GM18505 (cell line): ENCODE results near the gene KCTD17.

ENCODE experiments used
- ATAC-seq: cut with Tn5 transposase; IDR thresholded peaks from one replicate; pipeline ENCODE4 v1.9.1; 2021; ENCODE audit not compliant: unreplicated experiment
- POLR2A ChIP-seq: IDR thresholded peaks from 4 replicates; pipeline ENCODE4 v1.6.1; 2011; ENCODE audit warnings: borderline replicate concordance; ENCODE audit not compliant: insufficient read depth, insufficient read length; ENCODE audit errors: extremely low read depth

Gene KCTD17

GRCh38 chr22:37057226-37057625 lies 5.7 kb downstream of the KCTD17 start:
- TF ChIP-seq POLR2A: no peak
- ATAC-seq: no peak

GRCh38 chr22:37057796-37058510 lies 6.4 kb downstream of the KCTD17 start:
- ATAC-seq: no peak
- no peak for TF ChIP-seq POLR2A

GRCh38 chr22:37058917-37059701 lies 7.6 kb downstream of the KCTD17 start:
- ATAC-seq: no peak
- TF ChIP-seq POLR2A: no peak

- ATAC-seq: no peak
- no peak for TF ChIP-seq POLR2A
These were observed 8.4 kb downstream of the KCTD17 start for GRCh38 chr22:37059876-37060449.

GRCh38 chr22:37060801-37061610 lies 9.5 kb downstream of the KCTD17 start:
- ATAC-seq: no peak
- TF ChIP-seq POLR2A: no peak

GRCh38 chr22:37061611-37062375 lies 10.3 kb downstream of the KCTD17 start:
- no peak for ATAC-seq
- no peak for TF ChIP-seq POLR2A

- no peak for ATAC-seq
- TF ChIP-seq POLR2A: no peak
These were observed 10.8 kb downstream of the KCTD17 start for GRCh38 chr22:37062376-37062675.

- no peak for ATAC-seq
- TF ChIP-seq POLR2A: no peak
These were observed 11.3 kb downstream of the KCTD17 start for GRCh38 chr22:37062702-37063381.

GRCh38 chr22:37063431-37064420 lies 12.2 kb downstream of the KCTD17 start:
- no peak for TF ChIP-seq POLR2A
- ATAC-seq: no peak

GRCh38 chr22:37064553-37064952 lies 13.0 kb downstream of the KCTD17 start:
- ATAC-seq: no peak
- no peak for TF ChIP-seq POLR2A

- ATAC-seq: no peak
- TF ChIP-seq POLR2A: no peak
These were observed 13.6 kb downstream of the KCTD17 start for GRCh38 chr22:37065180-37065579.
